HG03571 (cell line): ENCODE results near the gene TACC3.
A peak's percentile ranks its signal among the peaks of the same experiment; 100 is the strongest.
"Not testable (repeated sequence)": the region's sequence is repeated elsewhere in the genome, so short reads cannot be mapped to it uniquely, and the experiment has no call there.

Source experiments
- ATAC-seq: cut with Tn5 transposase; IDR thresholded peaks from one replicate; pipeline ENCODE4 v1.9.1; 2021; ENCODE audit not compliant: unreplicated experiment

Gene TACC3

DNA sequence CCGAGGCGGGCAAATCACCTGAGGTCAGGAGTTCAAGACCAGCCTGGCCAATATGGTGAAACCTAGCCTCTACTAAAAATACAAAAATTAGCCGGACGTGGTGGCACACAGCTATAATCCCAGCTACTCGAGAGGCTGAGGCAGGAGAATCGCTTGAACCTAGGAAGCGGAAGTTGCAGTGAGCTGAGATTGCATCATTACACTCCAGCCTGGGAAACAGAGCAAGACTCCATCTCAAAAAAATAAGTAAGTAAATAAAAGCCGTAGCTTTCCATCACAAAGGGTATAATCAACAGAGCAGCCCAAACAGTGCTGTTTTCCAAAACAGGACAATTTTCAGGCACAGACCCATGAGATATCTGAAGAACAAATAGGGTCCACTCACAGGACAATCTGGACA lies 19.6 kb upstream of the TACC3 start:
- not testable (repeated sequence) for ATAC-seq

DNA sequence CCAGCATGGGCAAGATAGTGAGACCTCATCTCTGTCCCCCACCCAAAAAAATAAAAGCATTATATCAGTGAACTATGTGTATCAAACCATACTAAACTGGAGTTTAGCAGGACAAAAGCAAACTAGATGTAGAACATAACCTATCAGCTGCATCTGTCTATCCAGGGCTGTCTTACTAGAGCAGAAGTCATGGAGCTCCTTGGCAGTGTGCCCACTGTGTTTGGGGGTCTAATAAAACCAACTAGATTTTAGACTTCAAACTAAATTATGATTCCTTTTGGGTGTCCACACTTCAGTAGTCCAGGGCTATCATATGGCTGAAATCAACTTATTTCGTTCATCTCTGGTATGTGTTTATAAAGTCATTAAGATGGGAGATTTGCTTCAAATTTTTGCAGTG lies 17.5 kb upstream of the TACC3 start:
- ATAC-seq = no peak

DNA sequence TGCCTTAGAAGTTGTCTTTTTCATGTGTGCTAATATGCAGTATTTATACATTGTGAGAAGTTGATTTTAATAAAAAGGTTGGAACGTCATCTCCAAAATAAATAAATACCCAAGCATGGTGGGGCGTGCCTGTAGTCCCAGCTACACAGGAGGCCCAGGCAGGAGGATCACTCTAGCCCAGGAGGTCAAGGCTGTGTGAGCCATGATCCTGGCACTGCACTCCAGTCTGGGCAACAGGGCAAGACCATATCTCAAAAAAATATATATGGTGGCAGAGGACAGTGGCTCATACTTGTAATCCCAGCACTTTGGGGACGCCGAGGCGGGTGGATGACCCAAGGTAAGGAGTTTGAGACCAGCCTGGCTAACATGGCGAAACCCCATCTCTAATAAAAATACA lies 15.6 kb upstream of the TACC3 start:
- no peak for ATAC-seq

DNA sequence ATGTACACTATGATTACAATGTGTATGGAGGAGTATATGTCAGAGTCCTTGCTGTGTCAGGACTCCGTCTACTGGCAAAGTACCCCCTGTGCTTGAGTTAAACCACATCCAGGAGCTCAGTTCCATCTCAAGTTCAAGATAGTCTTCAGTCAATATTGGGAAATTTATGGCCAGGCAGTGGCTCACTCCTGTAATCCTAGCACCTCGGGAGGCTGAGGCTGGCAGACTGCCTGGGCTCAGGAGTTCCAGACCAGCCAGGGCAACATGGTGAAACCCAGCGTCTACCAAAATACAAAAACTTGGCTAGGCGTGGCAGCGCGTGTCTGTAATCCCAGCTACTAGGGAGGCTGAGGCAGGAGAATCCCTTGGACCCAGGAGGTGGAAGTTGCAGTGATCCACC lies 15.0 kb upstream of the TACC3 start:
- no peak for ATAC-seq

DNA sequence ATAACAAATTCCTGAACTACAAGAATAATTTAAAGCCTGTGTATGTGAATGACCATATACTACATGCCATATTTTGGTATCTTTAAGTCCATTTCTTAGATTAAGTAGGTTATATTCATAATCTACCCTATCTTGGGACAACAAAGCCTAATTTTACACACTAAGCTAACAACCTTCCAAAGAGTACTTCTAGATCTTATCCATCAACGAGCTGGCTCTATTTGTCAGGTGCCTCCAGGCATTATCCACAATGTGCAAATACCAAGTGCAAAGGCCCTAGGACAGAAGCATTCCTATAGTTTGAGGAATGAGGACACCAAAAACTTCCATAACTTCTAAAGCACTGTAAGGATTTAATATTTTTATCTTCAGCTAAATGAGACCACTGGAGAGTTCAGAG lies 12.7 kb upstream of the TACC3 start:
- no peak for ATAC-seq

DNA sequence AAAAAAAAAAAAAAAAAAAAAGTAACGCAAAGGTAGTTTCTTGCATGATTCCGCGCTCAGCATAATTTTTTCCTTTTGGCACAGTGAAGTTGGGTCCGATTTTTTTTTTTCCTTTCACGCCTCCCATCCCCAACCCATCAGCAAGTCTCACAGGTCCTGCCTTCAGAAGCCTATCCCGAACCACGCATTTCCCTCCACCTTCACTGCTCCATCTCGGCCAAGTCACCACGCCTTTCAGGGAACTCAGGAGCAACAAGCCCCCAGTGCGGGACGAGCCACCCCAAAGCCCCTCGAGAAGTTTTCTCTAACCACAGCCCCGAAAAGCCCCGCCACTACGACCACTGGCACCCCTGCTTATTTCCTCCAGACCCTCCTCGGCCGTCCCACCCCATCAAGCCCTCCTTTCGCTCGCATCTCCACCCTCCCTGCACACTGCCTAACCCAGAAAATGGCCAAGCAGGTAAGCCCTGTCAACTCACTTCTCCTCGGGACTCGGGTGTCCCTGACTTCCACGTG lies 10.2 kb upstream of the TACC3 start:
- ATAC-seq = peak; percentile 0

DNA sequence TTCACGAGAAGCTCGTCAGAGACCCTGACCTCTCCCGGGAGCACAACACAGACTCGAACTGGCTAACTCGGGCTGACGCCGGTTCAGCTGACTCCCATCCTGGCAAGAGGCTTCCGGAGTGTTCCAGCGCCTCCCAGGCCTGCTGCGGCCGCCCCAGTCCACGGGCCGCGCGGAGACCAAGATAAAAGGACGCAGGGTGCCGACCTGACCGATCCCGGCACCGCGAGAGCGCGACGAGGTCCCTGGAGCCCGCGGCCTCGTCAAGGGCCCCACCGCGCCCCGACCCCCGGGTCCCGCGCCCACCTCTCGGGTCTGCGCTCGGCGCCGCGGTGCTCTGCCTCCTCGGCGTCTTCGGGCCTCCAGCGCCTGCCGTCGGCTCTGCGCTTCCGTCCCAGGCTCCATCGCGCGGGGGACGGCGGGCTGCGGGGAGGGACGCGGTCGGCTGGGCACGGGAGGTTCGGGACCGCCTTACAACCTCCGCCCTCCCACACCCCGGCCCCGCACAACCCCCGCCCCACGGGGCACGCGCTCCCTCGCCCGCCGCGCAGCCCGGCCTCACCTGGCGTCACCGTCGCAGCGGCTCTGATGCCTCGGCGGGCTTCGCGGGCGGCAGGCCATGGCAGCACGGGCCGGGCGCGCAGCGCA lies 9.6 kb upstream of the TACC3 start:
- ATAC-seq = peak; percentile 10

DNA sequence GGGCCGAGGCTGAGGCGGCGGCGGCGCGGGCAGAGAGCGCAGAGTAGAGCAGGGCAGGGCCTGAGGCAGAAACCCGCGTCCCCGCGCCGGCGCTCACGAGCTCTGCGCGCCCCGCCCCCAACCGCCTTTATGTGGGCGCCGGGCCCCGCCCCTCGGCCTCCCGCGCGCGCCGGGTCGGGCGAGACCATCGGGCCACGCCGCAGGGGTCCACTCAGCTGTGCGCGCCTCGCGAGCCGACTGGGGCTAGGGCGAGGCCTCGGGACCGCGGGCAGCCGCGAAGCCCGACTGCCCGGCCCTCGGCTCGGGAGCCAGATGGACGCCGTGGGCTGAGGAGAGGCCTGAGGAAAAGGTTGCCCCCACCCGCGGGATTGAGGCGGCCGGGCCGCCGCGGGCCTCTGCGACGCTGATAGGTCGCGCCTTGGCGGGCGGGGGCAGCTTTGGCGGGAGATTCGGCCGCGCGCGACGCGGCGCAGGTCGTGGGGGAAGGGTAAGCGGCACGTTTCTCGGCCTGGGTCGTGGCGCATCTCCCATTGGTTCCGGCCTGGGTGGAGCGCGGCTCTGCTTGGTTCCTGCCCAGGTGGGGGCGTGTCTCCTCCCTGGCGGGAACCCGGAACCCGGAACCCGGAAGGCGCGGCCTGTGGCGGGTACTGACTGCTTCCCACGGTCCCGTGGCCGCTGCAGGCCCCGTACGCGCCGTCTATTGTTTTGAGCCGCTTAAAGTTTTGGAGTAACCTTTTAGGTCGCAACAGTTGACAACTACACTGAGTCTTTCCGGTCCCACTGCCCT lies 8.9 kb upstream of the TACC3 start, which contains the start of gene SLBP:
Gene SLBP (minus strand): TSS at position 104 of the 787 bp plus-strand sequence. CDS start 131 bp downstream, outside the sequence.
- peak; percentile 60 for ATAC-seq

DNA sequence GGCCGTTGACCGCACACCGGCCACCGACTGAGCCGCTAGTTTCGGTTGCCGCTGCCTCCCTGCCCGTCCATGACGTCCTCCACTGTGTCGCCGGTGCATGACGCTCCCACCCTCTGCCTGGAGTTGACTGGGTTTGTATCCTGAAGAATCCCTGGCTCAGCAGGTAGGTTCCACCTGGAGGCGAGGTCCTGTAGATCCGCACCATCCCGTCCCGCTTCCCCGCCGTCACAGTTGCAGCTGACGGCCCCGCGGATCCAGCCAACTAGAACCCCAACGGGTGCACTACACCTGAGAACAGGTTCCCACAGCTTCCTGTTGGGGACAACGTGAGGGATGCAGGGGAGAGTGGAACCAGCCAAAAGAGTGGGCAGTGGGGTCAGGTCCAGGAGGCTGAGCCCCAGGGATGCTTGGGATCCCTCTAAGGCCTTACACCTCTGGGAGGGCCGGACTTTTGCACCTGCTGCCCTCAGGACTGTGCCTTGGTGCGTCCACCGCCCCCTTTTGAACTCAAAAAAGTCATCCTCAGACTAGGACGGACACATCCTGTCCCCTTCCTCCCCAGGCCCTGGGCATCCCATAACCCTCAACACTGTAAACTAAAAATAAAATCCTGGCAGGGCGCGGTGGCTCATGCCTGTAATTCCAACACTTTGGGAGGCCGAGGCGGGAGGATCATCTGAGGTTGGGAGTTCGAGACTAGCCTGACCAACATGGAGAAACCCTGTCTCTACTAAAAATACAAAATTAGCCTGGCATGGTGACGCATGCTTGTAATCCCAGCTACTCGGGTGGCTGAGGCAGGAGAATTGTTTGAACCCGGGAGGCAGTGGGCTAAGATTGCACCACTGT lies 8.1 kb upstream of the TACC3 start:
- ATAC-seq = no peak

DNA sequence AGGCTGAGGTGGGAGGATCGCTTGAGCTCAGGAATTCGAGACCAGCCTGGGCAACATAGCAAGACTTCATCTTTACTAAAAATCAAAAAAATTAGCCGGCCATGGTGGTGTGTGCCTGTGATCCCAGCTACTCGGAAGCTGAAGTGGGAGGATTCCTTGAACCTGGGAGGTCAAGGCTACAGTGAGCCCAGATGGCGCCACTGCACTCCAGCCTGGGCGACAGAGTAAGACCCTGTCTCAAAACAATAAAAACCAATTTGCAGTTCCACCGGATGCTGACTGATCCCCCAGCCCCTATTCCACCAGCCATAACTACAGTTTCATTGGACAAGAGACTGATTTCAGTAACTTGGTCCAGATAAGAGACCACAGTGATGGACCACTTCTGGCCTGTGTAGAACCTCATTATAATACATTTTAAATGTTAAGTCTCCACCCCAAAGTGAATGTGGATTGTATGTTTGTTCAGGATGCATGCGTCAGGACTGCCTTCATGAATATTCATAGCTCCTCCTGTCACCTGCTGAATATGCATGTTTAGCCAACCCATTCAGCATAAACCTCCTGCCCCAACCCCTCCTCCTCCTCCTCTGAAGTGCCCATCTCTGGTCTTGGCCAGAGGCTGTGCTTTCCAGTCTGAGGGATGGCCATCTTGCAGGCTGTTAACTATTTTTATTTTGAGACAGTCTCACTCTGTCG lies 6.9 kb upstream of the TACC3 start:
- no peak for ATAC-seq

DNA sequence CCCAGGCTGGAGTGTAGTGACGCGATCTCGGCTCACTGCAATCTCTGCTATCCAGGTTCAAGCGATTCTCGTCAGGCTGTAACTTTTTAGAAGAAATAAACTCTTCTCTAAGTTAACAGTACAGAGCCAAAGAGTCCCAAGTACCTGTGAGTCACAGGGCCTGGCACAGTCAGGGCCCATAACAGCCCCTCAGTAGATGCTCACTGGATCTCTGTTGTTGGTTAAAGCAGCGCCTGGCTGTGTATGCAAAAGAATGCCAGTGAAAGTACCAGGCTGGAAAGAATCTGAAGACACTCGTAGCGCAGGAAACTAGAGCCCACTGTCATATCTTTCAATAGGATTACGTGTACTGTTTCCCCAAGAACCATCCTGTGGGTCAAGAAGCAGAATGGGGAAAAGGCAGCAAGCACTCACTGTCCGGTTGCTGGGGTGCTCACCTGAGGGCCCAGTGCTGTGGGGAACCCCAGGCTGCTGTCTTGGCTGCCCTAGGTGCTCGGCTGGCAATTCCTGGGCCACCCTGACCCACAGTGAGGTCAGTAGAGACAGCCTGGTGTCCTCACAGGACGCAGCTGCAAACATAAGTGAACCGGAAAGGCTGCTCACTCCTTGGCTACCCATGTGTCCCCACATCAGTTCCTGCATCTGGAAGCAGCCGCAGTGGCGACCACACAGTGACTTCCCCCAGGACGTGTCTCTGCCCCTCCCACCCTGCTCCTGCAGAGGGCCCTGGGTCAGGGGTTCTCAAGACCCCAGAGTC lies 6.1 kb upstream of the TACC3 start:
- no peak for ATAC-seq

DNA sequence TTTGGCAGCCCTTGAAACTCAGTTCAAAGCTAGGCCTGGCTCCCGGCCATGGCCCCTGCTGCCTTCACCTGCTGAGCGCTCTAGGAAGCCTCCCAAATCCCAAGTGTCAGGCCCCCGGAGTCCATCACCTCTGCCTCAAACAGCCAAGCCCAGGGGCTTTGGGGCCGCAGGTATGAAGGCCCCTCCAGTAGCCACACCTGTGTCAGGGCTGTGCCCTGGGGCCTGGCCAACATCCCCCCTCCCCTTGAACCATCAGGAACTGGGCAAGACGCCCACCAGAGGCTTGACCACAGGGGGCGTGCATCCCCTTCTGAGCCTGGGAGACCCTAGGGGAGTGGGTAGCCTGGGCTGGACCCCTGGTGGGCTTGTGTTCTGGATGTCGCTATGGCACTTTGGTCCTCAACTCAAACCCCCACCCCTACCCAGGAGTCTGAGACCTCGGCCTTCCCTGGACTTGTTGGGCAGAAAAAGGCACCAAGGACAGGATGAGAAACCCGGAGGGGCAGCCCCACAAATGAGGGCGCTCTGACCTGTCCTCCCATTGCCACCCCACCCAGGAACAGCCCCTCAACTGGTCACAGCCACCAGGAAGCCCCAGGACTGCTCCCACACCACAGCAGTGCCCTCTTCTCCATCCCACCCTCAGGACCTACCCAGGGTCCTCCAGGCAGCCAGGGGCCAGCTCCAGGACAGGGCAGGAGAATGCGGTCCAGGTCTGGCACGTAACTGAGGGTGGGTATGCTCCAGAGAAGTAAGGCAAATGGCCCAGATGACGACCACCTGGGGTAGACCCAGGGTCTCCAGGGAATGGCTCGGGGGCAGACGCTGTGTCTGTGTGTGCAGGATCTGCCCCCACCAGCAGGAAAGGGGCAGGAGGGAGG lies 5.0 kb upstream of the TACC3 start:
- no peak for ATAC-seq

DNA sequence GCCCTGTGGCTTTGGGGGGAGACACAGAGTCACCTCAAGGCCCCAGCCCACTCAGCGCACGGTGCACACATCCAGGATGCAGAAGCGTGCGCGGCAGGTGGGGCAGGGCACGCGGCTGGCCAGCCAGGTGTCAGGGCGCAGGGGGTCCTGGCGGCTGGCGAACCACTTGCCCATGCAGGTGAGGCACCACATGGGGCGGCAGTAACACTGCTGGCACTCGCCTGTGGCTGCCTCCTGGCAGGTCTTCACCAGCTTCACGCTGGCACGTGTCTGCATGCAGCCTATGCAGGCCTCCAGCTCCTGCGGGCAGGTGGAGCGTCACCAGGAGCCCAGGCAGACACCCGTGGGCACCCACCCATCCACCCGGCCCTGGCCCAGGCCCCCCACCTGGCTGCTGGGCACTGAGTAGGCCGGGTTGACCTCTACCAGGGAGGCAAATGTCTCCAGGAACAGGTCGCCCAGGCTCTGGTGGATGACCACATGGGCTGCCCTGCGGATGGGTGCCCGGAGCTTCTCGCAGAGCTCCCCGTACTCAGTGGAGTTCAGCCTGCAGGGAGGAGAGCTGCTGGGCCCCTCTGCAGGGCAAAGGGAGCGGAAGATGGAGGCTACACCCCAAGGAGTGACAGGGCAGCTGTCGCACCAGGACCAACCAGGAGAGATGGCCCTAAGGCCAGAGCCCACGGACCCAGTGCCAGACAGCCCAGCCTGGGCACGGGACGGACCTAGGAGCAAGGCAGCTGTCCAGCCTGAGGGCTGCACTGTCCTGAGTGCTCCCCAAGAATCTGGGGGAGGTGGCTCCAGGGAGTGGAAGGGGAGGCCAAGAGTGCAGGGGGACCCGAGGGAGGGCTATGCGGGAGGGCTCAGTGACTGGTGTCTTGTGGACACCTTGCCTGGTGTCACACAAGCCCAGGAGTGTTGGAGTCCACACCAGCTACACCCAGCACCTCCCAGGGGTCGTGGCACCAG lies 3.9 kb upstream of the TACC3 start:
- ATAC-seq = no peak

DNA sequence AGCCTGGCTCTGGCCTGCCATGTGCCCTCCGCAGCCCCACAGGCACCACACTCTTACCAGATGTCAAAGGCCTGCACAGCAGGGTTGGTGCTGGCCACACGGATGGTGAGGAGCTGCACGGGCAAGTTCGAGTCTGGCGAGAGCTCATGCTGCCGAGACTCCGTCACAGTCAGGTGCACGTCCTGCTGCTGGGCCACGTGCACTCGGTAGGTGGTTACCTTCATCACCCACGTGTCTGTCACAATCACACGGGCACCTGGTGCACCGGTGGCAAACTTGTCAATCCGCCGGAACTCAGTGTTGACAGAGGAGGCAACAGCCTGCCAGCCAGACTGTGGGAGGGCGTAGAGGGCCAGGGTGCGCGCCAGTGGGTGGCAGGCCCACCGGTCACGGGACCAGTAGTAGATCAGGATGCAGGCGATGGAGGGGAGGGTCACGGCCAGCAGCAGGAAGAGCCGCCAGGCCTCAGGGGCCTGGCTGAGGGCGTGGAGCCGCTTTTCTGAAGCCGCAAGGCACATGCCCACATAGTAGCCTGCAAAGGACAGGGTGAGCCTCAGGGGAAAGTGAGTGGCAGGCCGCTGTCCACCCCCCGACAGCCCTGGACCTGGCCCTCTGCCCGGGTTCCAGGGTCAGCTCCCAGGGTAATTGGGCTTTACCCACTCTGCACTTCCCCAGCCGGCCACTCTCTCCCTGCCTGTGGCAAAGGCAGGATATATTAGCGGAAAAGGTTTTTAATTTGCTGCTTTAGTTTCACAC lies 3.0 kb upstream of the TACC3 start:
- no peak for ATAC-seq

DNA sequence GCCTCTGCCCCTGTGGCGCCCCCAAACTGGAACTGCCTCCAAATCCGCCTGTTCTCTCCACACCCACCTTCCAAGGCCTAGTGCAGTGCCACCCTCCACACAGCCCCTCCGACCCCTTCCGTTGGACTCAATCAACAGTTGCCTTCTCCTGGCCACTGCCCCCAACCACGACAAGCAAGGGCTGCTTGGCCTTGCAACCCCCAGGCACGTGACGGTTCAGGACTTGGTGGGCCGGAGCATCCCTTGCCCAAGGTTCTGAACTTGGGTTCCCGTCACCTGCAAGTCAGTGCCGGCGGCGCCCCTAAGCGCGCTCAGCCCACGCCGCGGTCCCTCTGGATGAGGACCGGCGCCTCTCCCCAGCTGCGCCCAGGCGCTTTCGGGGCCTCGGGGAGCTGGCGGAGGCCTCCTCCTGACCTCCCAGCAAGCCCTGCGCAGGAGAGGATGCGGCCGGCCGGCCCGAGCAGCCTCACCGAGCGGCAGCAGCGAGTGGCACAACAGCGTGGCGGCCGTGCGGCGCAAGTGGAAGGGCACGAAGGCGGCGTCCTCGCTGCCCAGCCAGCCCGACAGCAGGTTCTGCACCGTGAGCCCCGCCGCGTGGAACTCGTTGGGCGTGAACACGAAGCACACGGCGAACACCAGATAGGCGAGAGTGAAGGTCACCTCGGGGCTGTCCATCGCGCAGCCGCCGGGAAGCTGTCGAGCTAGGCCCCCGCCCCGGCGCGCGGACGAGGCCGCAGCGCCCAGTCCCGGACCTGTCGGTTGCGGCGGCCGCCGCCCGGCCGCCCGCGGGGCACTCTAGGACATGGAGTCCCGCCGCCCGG lies 948 bp upstream of the TACC3 start:
- peak; percentile 9 for ATAC-seq
